K562 (cell line): ENCODE measurements around the gene DKKL1.

ENCODE experiments used
- ATF7 ChIP-seq: fragments of 450-650 bp; IDR thresholded peaks from 2 replicates; pipeline ENCODE4 v1.7.1; 2014; ENCODE audit warnings: mild to moderate bottlenecking, moderate library complexity
- MTA3 ChIP-seq: fragments of 450-650 bp; formaldehyde crosslinking; IDR thresholded peaks from 2 replicates; pipeline ENCODE4 v1.6.1; 2017; ENCODE audit warnings: mild to moderate bottlenecking, borderline replicate concordance
- SMARCE1 ChIP-seq: fragments of 450-650 bp; IDR thresholded peaks from 2 replicates; pipeline ENCODE4 v1.7.1; 2016; ENCODE audit warnings: mild to moderate bottlenecking
- ZKSCAN1 ChIP-seq: fragments of 150-350 bp; IDR thresholded peaks from 2 replicates; pipeline ENCODE4 v1.6.1; 2016; ENCODE audit warnings: low read depth, low read length
- ZNF280A ChIP-seq: fragments of 450-650 bp; IDR thresholded peaks from 2 replicates; pipeline ENCODE4 v1.6.1; 2018; ENCODE audit warnings: mild to moderate bottlenecking, low read depth; ENCODE audit not compliant: partially characterized antibody

GRCh38 chr19:49362048-49362928 lies 1.4 kb upstream of the DKKL1 start, which contains the start of gene TEAD2:
- TF ChIP-seq ATF7 (no peak), ZKSCAN1 (no peak), ZNF280A (no peak), MTA3 (peak; percentile 38; the same call in 1 of the 2 replicates), SMARCE1 (no peak)
